ENCODE measurements around the gene PBX2. TPM values are rescaled to one million over a fixed set of nuclear protein-coding genes. Genes with fewer than 3 reads are reported as not detected.

Gene PBX2
- total RNA-seq, 4 donors from 2014 or later, result 55.0 to 75.0 (median 61.9) TPM

DNA sequence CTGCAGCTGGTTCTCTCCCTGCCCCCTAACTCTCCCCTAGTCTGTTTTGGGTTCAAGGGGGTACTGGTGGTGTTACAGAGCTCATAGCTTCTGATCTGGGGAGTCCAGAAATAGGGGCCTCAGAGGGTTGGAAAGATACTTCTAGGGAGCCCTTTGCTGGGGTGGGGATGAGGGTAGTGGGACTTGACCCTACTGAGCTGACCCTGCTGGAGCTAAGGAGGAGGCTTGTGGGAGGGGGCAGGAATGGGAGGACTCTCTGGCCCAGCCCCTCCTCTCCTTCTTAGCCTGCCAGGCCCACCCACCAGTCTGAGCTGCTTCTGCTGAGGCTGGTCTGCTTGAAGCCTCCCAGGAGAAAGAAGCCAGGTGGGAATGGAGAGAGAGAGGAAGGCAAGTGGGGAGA, 25.7 kb downstream of the PBX2 start, which contains the start of gene EGFL8:
TSS of gene EGFL8 (plus strand) at position 301 of the 400 bp plus-strand sequence. CDS start 1,571 bp downstream, outside the sequence.
- H3K9me3 ChIP-seq, result no peaks in the 10 kb centered on the region
- H3K27ac ChIP-seq, result peak within 1 kb of the TSS; percentile 61 to 88 (median 70)
- H3K27me3 ChIP-seq, result no peaks in the 10 kb centered on the region
- H3K4me1 ChIP-seq, result peaks cover 0 to 60% (median 18%) of the 10 kb centered on the region in 4 donors
- H3K36me3 ChIP-seq, result peaks cover 0 to 94% (median 3%) of the 10 kb centered on the region in 3 donors
- no peak for DNase-seq (ENCODE audit: low spot score in 2 of 2)
- H3K4me3 ChIP-seq, result peak within 1 kb of the TSS in 1 of 4 donors; percentile 36
- TF ChIP-seq EP300 (IDR thresholded peaks at IDR 0.05) (no peak), POLR2A (IDR thresholded peaks at IDR 0.05) (no peak), CTCF (IDR thresholded peaks at IDR 0.05) (no peak)

GRCh38 chr6:32163559-32164258, 26.3 kb downstream of the PBX2 start:
- H3K36me3 ChIP-seq, result peaks cover 0 to 92% (median 3%) of the 10 kb centered on the region in 3 donors
- TF ChIP-seq EP300 (IDR thresholded peaks at IDR 0.05), result peak; percentile 47 to 87
- TF ChIP-seq POLR2A (IDR thresholded peaks at IDR 0.05), result peak in 1 of 2 donors; percentile 37
- peak in 1 of 5 experiments; percentile 26 for TF ChIP-seq CTCF (IDR thresholded peaks at IDR 0.05)
- WGBS, 2 donors, result 34 to 52% methylated on average over 7 of the region's 7 CpGs
- H3K4me3 ChIP-seq, result peak overlapping the region in 1 of 4 donors; percentile 36
- peak overlapping the region; percentile 61 to 88 (median 70) for H3K27ac ChIP-seq
- H3K27me3 ChIP-seq, result no peaks in the 10 kb centered on the region
- H3K4me1 ChIP-seq, result peaks cover 0 to 54% (median 15%) of the 10 kb centered on the region in 4 donors
- no peak for DNase-seq (ENCODE audit: low spot score in 2 of 2)
- no peaks in the 10 kb centered on the region for H3K9me3 ChIP-seq

GRCh38 chr6:32158052-32158451, 31.9 kb downstream of the PBX2 start:
- TF ChIP-seq EP300 (IDR thresholded peaks at IDR 0.05) (no peak), POLR2A (IDR thresholded peaks at IDR 0.05) (no peak), CTCF (IDR thresholded peaks at IDR 0.05) (no peak)
- peaks cover 0 to 70% (median 0%) of the 10 kb centered on the region in 3 donors for H3K36me3 ChIP-seq

DNA sequence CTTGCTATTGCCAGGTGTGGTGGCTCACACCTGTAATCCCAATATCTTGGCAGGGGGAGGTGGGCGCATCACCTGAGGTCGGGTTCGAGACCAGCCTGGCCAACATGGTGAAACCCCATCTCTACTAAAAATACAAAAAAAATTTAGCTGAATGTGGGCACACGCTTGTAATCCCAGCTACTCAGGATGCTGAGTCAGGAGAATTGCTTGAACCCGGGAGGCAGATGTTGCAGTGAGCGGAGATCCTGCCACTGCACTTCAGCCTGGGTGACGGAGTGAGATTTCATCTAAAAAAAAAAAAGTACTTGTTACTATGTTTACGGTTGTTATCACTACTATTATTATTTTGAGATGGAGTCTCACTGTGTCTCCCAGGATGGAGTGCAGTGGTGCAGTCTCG, 33.1 kb downstream of the PBX2 start:
- Histone ChIP-seq H3K27ac (peak overlapping the region in 1 of 4 donors; percentile 97), H3K4me1 (peaks cover 4 to 43% (median 22%) of the 10 kb centered on the region in 4 donors), H3K9me3 (no peaks in the 10 kb centered on the region), H3K36me3 (peaks cover 0 to 59% (median 0%) of the 10 kb centered on the region in 3 donors), H3K4me3 (no peak overlapping the region), H3K27me3 (no peaks in the 10 kb centered on the region)
- no peak for DNase-seq (ENCODE audit: low spot score in 2 of 2)
- TF ChIP-seq CTCF (IDR thresholded peaks at IDR 0.05) (no peak), POLR2A (IDR thresholded peaks at IDR 0.05) (no peak), EP300 (IDR thresholded peaks at IDR 0.05) (no peak)
- 87 to 88% methylated on average over 9 of the region's 9 CpGs for WGBS, 2 donors

More at GRCh38 chr6:32158052-32158451, 31.9 kb downstream of the PBX2 start:
- Histone ChIP-seq H3K27ac (no peak overlapping the region), H3K4me1 (peaks cover 4 to 40% (median 15%) of the 10 kb centered on the region in 4 donors), H3K9me3 (no peaks in the 10 kb centered on the region), H3K4me3 (no peak overlapping the region), H3K27me3 (no peaks in the 10 kb centered on the region)
- no peak for DNase-seq (ENCODE audit: low spot score in 2 of 2)

- 2 to 4% methylated on average over 24 to 29 of the region's 34 CpGs for WGBS, 2 donors
Measured at GRCh38 chr6:32154514-32155161, 35.4 kb downstream of the PBX2 start.

More at GRCh38 chr6:32154514-32155161, 35.4 kb downstream of the PBX2 start:
- no peaks in the 10 kb centered on the region for H3K27me3 ChIP-seq
- H3K4me1 ChIP-seq, result peaks cover 4 to 63% (median 27%) of the 10 kb centered on the region in 4 donors
- TF ChIP-seq EP300 (IDR thresholded peaks at IDR 0.05) (no peak), CTCF (IDR thresholded peaks at IDR 0.05) (peak; percentile 33 to 80 (median 58))
- H3K9me3 ChIP-seq, result no peaks in the 10 kb centered on the region
- H3K36me3 ChIP-seq, result peaks cover 0 to 37% (median 0%) of the 10 kb centered on the region in 3 donors
- peak overlapping the region; percentile 50 to 80 (median 73) for H3K4me3 ChIP-seq
- H3K27ac ChIP-seq, result peak overlapping the region; percentile 87 to 97 (median 92)
- peak in 1 of 2 donors; percentile 47 for DNase-seq (ENCODE audit: low spot score in 2 of 2)

Measured in tibial nerve (tissue), 4 donors.